ENCODE data around the gene SH3YL1. TPM values are rescaled to one million over a fixed set of nuclear protein-coding genes. Genes with fewer than 3 reads are reported as not detected.

SH3YL1 gene
- total RNA-seq, 1 donor from 2014 or later, result 47.9 TPM

DNA sequence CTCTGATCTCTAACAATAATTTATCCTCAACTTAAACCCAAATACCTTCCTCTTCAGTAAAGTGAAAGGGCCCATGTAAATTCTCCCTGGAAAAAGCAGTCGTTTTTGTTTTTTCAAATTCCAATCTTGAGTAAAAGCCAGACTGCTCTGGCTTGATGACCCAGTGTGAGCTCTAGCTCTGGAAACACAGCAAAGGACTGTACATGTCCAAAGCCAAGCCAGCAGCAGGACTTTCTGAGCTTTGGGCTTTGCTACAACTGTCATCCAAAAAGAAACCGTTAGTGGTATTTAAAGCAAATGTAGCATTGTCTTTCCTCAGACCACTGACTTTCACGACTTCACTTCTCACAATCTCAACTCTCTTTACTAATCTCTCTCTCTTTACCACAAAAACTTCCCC, 25.4 kb downstream of the SH3YL1 start:
- Histone ChIP-seq H3K4me3 (no peak overlapping the region), H3K4me2 (no peak overlapping the region), H2AFZ (replicated peaks) (no peak overlapping the region), H3K36me3 (no peaks in the 10 kb centered on the region), H3K27ac (no peak overlapping the region), H4K20me1 (ENCODE audit: low read depth) (no peaks in the 10 kb centered on the region), H3K9me3 (ENCODE audit: low read depth) (no peaks in the 10 kb centered on the region), H3K4me1 (peaks cover 5% of the 10 kb centered on the region), H3K27me3 (no peaks in the 10 kb centered on the region), H3K9ac (no peak overlapping the region), H3K79me2 (ENCODE audit: low read depth) (no peaks in the 10 kb centered on the region), H3F3A (ENCODE audit: low read depth) (no peaks in the 10 kb centered on the region)
- H3K4me3 Mint-ChIP-seq, result no peak overlapping the region
- H3K27me3 Mint-ChIP-seq (ENCODE audit: insufficient read depth, low read depth), result peaks cover 6% of the 10 kb centered on the region
- DNase-seq (ENCODE audit: low spot score), result no peak
- H3K9me3 Mint-ChIP-seq, result peaks cover 2% of the 10 kb centered on the region
- TF ChIP-seq EZH2 (IDR thresholded peaks at IDR 0.05), result no peak
- no peak for TF ChIP-seq CTCF (IDR thresholded peaks at IDR 0.05)
- TF ChIP-seq EZH2phosphoT487 (IDR thresholded peaks at IDR 0.05), result no peak
- peaks cover 32% of the 10 kb centered on the region for H3K36me3 Mint-ChIP-seq
- no peak overlapping the region for H3K27ac Mint-ChIP-seq
- peaks cover 9% of the 10 kb centered on the region for H3K4me1 Mint-ChIP-seq

DNA sequence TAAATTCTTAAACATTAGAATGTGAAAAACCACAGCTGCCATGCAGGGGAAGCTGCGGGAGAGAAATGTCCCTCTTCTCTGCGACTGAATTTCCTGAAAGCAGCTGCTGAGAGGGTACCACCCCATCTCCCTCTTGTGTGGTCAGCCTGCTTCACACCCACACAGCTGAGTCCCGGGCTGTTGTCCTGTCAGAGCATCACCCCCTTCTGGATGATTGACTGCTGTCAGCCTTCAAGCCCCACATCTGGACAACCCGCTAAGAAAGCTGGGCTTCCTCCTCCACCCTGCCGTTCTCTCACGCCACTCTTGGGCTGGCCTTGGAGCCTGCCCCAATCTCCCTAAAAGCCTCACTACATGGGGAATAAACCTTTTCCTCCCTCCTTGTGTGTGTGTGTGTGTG, 26.0 kb downstream of the SH3YL1 start:
- Histone ChIP-seq H3K9me3 (ENCODE audit: low read depth) (no peaks in the 10 kb centered on the region), H3K79me2 (ENCODE audit: low read depth) (no peaks in the 10 kb centered on the region), H3K27me3 (no peaks in the 10 kb centered on the region), H4K20me1 (ENCODE audit: low read depth) (no peaks in the 10 kb centered on the region), H3K9ac (no peak overlapping the region), H3K27ac (no peak overlapping the region), H3F3A (ENCODE audit: low read depth) (no peaks in the 10 kb centered on the region), H3K4me1 (peaks cover 5% of the 10 kb centered on the region), H3K4me3 (no peak overlapping the region), H3K4me2 (no peak overlapping the region), H2AFZ (replicated peaks) (no peak overlapping the region), H3K36me3 (no peaks in the 10 kb centered on the region)
- H3K9me3 Mint-ChIP-seq, result peaks cover 2% of the 10 kb centered on the region
- H3K4me3 Mint-ChIP-seq, result no peak overlapping the region
- H3K4me1 Mint-ChIP-seq, result peaks cover 12% of the 10 kb centered on the region
- H3K27me3 Mint-ChIP-seq (ENCODE audit: insufficient read depth, low read depth), result peaks cover 6% of the 10 kb centered on the region
- TF ChIP-seq CTCF (IDR thresholded peaks at IDR 0.05), result no peak
- no peak for TF ChIP-seq EZH2phosphoT487 (IDR thresholded peaks at IDR 0.05)
- no peak for TF ChIP-seq EZH2 (IDR thresholded peaks at IDR 0.05)
- no peak overlapping the region for H3K27ac Mint-ChIP-seq
- peak; percentile 18 for DNase-seq (ENCODE audit: low spot score)
- peaks cover 26% of the 10 kb centered on the region for H3K36me3 Mint-ChIP-seq

DNA sequence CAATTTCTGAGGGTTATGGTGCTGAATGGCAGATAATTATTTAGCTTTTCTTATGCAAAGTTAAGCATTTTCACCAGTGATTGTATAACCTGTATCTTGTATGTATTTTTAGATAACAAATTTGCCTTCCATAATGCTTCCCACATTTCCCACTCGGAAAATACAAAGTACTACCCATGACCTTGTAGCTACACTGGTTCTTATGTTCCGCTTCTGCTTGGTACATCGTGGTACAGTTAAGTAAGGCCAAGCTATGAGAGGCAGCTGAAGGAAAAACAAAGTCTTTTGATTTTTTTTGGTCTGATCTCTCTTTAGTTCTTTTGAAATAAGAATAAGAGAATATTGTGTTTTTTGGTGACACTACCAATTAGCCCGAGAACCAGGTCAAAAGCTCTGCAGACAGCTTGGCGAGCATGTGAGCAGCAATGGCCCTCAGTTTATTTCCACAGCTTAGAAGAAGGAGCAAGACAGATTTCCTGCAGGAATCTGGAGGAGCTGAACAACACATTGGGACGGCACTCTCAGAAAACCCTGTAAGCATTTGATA, 26.8 kb downstream of the SH3YL1 start:
- Mint-ChIP-seq H3K9me3 (peaks cover 2% of the 10 kb centered on the region), H3K27me3 (ENCODE audit: insufficient read depth, low read depth) (peaks cover 6% of the 10 kb centered on the region), H3K4me1 (peaks cover 12% of the 10 kb centered on the region), H3K4me3 (no peak overlapping the region), H3K27ac (no peak overlapping the region), H3K36me3 (peaks cover 21% of the 10 kb centered on the region)
- Histone ChIP-seq H3K36me3 (no peaks in the 10 kb centered on the region), H3K4me2 (no peak overlapping the region), H4K20me1 (ENCODE audit: low read depth) (no peaks in the 10 kb centered on the region), H3K79me2 (ENCODE audit: low read depth) (no peaks in the 10 kb centered on the region), H3K27me3 (no peaks in the 10 kb centered on the region), H3K4me1 (peaks cover 5% of the 10 kb centered on the region), H3K27ac (no peak overlapping the region), H2AFZ (replicated peaks) (no peak overlapping the region), H3K9ac (no peak overlapping the region), H3K9me3 (ENCODE audit: low read depth) (no peaks in the 10 kb centered on the region), H3K4me3 (no peak overlapping the region), H3F3A (ENCODE audit: low read depth) (no peaks in the 10 kb centered on the region)
- DNase-seq (ENCODE audit: low spot score), result no peak
- TF ChIP-seq EZH2phosphoT487 (IDR thresholded peaks at IDR 0.05) (no peak), EZH2 (IDR thresholded peaks at IDR 0.05) (no peak), CTCF (IDR thresholded peaks at IDR 0.05) (no peak)

All from neural progenitor cell (in vitro differentiated cells).